Ishikawa (cell line): ENCODE results near the gene LRRC3B.

ENCODE experiments used
- CEBPB ChIP-seq: IDR thresholded peaks from 2 replicates; pipeline ENCODE4 v1.6.1; 2012
- CREB1 ChIP-seq: IDR thresholded peaks from 2 replicates; pipeline ENCODE4 v1.6.1; 2012; ENCODE audit warnings: low read depth
- EGR1 ChIP-seq: IDR thresholded peaks from 2 replicates; pipeline ENCODE4 v1.6.1; 2012
- EP300 ChIP-seq: IDR thresholded peaks from 2 replicates; pipeline ENCODE4 v1.6.1; 2012; ENCODE audit warnings: borderline replicate concordance
- FOXM1 ChIP-seq: IDR thresholded peaks from 2 replicates; pipeline ENCODE4 v1.6.1; 2012; ENCODE audit warnings: low read depth, borderline replicate concordance
- MAX ChIP-seq: IDR thresholded peaks from 2 replicates; pipeline ENCODE4 v1.6.1; 2012
- NFIC ChIP-seq: IDR thresholded peaks from 2 replicates; pipeline ENCODE4 v1.6.1; 2012
- RAD21 ChIP-seq: IDR thresholded peaks from 2 replicates; pipeline ENCODE4 v1.6.1; 2012; ENCODE audit warnings: low read depth
- REST ChIP-seq: IDR thresholded peaks from 2 replicates; pipeline ENCODE4 v1.6.1; 2012; ENCODE audit warnings: low read depth, mild to moderate bottlenecking
- TAF1 ChIP-seq: IDR thresholded peaks from 2 replicates; pipeline ENCODE4 v1.6.1; 2012; ENCODE audit warnings: low read depth, mild to moderate bottlenecking
- TCF12 ChIP-seq: IDR thresholded peaks from 2 replicates; pipeline ENCODE4 v1.6.1; 2012; ENCODE audit warnings: low read depth
- TEAD4 ChIP-seq: IDR thresholded peaks from 2 replicates; pipeline ENCODE4 v1.6.1; 2012
- USF1 ChIP-seq: IDR thresholded peaks from 2 replicates; pipeline ENCODE4 v1.6.1; 2012
- YY1 ChIP-seq: IDR thresholded peaks from 2 replicates; pipeline ENCODE4 v1.6.1; 2012; ENCODE audit warnings: low read depth
- ZBTB7A ChIP-seq: IDR thresholded peaks from 2 replicates; pipeline ENCODE4 v1.6.1; 2012; ENCODE audit warnings: low read depth

The LRRC3B gene

GRCh38 chr3:26634601-26635000 is 12.0 kb downstream of the LRRC3B start:
- no peak for TF ChIP-seq TEAD4
- TF ChIP-seq TCF12, result no peak
- no peak for TF ChIP-seq YY1
- TF ChIP-seq TAF1, result no peak
- TF ChIP-seq MAX, result no peak
- no peak for TF ChIP-seq ZBTB7A

GRCh38 chr3:26636096-26636727 is 13.6 kb downstream of the LRRC3B start:
- TF ChIP-seq EGR1, result no peak
- TF ChIP-seq CEBPB, result no peak
- no peak for TF ChIP-seq NFIC
- TF ChIP-seq TEAD4, result no peak
- no peak for TF ChIP-seq MAX
- no peak for TF ChIP-seq YY1
- no peak for TF ChIP-seq TAF1
- TF ChIP-seq TCF12, result no peak

- no peak for TF ChIP-seq CREB1
- no peak for TF ChIP-seq MAX
- no peak for TF ChIP-seq REST
- no peak for TF ChIP-seq YY1
- no peak for TF ChIP-seq EGR1
- TF ChIP-seq TCF12, result no peak
- TF ChIP-seq EP300, result no peak
- no peak for TF ChIP-seq ZBTB7A
- TF ChIP-seq RAD21, result no peak
- no peak for TF ChIP-seq NFIC
Measured at GRCh38 chr3:26637698-26638097, 15.1 kb downstream of the LRRC3B start.

GRCh38 chr3:26638113-26638512 is 15.5 kb downstream of the LRRC3B start:
- TF ChIP-seq REST (no peak), TAF1 (no peak), CEBPB (no peak), RAD21 (no peak), EGR1 (no peak), USF1 (no peak), EP300 (no peak), TEAD4 (no peak), MAX (no peak), CREB1 (no peak), ZBTB7A (no peak), FOXM1 (no peak)

GRCh38 chr3:26639339-26639738 is 16.8 kb downstream of the LRRC3B start:
- TF ChIP-seq TCF12 (no peak), EGR1 (no peak), EP300 (no peak), NFIC (no peak), CEBPB (no peak), FOXM1 (no peak), USF1 (no peak), YY1 (no peak), MAX (no peak), REST (no peak), TEAD4 (no peak), ZBTB7A (no peak)
